ENCODE results near the gene COL6A1.
"Not testable (repeated sequence)": the region's sequence is repeated elsewhere in the genome, so short reads cannot be mapped to it uniquely, and the experiment has no call there.

COL6A1 gene

GRCh38 chr21:45994759-45995685, 13.5 kb downstream of the COL6A1 start:
- no peak for DNase-seq (ENCODE audit: low read depth in 2 of 2)

DNA sequence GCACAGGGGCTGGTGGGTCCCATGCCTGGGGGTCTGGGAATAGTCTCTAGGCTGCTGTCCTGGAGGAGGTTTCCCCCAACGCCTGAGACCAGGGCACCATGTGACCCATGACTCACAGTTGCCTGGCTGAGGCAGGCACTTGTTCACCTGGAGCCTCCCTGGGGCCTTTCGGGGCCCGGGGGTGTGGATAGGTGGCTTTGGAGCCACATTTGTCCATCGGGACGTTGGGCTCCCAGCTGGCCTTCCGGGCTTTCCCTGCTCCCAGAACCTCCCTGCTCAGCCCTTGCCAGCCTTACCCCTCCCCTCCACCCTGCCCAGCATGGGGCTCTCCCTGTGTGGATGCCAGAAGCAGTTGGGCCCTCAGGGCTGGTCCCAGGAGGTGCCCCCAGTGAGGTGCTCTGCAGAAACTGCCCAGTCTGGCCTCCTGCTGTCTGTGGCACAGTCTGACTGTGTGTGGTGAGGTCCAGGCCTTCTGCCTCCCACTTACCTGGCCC, 14.2 kb downstream of the COL6A1 start:
- no peak for DNase-seq (ENCODE audit: low read depth in 2 of 2)

DNA sequence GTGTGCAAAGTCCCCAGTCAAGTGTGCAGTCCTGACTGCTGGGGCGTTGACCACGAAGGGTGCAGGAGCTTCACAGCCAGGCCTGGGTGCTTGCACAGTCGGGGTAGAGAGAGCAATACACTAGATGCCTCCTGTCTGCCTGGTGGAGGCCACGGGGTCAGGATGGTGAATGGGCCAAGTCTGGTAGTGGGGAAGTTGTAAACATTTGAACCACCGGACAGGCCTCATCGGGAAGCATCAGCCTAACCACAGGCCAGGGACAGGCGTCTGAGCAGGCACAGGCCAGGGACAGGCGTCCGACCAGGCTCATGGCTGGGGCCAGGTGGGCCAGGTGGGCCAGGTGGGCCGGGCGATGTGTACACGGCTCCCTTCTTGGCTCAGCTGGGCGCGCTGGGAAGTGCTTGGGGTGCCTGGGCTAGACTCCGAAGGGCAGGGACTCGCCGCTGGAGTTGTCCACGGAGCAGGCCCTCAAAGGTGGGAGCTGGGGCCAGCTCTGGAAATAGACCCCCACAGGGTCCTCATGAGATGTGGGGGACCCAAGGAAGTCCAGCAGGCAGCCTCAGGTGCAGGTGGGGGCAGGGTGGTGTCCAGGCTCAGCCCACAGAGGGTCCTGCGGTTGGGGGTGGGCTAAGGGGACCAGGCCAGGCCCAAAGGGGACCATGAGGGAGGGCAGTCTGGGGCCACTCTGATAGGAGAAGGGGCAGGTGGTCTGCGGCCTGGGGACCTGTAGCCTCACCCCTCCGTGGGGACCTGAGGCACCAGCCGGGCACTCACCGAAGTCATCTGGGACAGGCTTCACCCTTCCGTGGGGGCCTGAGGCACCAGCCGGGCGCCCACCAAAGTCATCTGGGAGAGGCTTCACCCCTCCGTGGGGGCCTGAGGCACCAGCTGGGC, 15.0 kb downstream of the COL6A1 start:
- DNase-seq (ENCODE audit: low read depth in 2 of 2), result no peak

DNA sequence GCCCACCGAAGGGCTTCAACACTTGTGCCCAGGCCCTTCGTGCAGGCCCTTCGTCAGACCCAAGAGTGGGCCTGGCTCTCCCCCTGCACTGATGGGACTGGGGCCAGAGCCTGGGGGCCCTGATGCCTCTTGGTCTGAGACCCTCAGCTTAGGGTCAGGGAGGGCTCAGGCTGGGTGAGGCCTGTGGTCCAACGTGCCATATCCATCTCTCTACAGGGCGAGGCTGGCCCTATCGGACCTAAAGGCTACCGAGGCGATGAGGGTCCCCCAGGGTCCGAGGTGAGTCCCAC, 15.6 kb downstream of the COL6A1 start:
- DNase-seq (ENCODE audit: low read depth in 2 of 2), result no peak

DNA sequence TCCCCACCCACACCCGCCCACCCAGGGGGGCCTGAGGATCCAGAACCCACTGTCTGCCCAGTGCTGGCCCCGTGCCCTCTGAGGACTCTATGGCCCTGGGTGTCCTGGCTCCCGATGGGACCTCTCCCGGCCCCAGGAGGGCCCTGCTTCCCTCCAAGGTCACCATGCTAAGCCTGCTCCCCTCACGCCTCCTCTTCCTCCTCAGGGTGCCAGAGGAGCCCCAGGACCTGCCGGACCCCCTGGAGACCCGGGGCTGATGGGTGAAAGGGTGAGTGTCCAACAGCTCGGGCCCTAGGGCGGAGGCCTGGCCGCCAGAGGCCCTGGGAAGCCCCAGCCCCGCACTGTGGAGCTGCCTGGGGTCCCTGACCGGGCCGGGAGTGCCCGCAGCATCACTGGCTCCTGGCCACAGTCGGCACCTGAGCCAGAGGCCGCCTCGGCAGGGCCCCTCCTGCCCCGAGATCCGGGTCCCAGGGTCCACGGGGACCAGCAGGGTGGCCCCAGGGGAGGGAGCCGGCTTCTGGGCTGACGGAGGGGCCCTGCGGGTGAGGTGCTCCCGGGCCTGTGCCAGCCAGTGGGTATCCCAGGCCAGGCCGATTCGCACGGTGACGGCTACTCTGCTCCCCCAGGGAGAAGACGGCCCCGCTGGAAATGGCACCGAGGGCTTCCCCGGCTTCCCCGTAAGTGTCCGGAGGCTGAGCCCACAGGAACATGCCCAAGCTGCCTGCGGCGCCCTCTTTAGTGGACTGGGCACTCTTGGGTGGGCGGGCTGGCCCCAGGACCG, 16.1 kb downstream of the COL6A1 start:
- DNase-seq (ENCODE audit: low read depth in 2 of 2), result no peak

DNA sequence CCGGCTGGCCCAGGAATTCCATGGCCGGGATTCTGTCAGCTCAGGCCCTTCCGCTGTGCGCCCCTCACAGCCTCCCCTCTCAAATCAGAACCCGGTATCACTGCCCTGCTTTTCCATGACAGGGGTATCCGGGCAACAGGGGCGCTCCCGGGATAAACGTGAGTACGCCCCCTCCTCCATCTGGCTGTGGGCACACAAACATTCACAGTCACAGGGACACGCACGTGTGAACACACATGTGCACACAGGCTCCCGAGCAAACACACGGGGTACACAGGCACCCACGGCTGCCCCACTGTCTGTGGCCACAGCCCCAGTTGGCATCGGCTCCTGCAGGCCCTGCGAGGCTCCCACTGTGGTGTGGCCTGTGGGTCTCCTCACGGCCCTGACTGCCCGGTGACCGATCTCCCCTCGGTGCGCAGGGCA, 16.7 kb downstream of the COL6A1 start:
- DNase-seq (ENCODE audit: low read depth in 2 of 2), result no peak

- DNase-seq (ENCODE audit: low read depth in 2 of 2), result no peak
Measured at GRCh38 chr21:45998871-45999580, 17.5 kb downstream of the COL6A1 start.

DNA sequence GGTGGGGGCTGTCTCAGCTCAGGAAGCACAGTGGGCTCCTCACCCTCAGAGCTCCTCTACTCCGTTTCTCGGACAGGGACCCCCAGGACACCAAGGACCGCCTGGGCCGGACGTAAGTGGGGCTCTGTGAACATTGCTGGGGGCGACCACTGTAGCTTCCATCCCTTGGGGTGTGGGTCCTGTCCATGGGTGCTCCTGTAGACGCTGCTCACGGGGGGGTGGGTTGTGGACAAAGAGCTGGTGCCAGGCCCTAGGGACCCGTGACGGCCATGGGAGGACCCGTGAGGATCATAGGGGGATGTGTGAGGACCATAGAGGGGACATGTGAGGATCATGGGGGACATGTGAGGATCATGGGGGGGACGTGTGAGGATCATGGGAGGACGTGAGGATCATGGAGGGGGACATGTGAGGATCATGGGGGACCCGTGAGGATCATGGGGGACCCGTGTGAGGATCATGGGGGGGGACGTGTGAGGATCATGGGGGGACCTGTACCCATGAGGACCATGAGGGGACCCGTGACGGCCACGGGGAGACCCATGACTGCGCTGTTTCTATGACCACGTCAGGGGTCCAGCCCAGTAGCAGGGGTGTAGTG, 18.1 kb downstream of the COL6A1 start:
- DNase-seq (ENCODE audit: low read depth in 2 of 2), result no peak

DNA sequence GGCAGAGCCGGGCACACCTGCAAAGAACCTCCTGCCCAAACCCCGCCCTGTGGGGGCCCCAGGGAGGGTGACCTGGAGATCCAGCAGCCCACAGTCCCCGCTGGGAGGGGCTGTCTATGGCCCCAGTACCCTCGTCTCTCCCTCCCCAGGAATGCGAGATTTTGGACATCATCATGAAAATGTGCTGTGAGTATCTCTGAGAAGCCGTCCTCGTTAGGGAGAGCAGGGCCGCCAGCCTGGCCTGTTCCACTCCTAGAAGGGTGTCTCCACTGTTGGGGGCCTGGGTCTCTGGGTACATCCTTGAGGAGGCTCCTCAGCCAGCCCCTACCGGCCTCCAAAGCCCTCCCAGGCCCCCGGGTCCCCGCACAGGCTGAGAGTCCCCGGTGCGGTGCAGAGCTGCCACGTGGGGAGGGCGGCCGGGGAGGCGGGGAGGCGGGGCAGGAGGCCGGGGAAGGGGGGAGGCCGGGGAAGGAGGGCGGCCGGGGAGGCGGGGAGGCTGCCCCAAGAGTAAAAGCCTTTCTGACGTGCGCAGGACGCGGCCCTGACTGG, 18.7 kb downstream of the COL6A1 start:
- DNase-seq (ENCODE audit: low read depth in 2 of 2), result no peak

DNA sequence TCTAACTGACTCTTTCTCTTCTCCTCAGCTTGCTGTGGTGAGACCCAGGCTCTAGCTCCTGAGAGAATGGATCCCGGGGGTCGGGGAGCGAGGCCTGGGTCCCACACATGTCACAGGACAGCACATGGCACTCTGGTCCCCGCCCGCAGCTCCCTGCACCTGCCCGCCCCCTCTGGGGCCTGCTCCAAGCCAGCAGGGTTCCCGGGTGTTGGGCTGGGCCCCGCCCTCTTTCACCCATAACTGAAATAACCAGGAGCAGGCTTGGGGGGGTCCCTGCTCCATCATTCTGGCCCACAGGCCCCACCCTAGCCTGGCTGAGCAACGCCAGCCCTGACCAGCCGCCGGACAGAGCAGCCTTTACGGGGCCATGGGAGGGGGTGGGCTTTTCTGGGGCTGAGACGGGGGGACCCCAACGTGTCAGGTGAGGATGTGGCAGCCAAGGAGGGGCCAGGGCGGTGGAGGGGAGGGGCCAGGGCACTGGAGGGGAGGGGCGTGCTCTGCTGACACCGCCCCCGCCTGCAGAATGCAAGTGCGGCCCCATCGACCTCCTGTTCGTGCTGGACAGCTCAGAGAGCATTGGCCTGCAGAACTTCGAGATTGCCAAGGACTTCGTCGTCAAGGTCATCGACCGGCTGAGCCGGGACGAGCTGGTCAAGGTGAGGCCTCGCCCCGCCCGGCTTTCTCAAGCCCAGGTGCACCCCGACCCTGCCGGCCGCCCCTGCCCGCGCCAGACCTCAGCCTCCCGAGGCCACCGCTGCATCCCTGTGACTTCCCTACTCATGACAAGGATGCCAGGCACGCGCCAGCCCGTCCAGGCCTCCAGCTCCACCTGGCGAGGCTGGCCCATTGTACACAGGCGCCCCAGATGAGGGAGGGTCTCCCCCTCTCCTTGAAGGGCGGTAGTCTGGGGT, 19.4 kb downstream of the COL6A1 start:
- DNase-seq (ENCODE audit: low read depth in 2 of 2), result no peak

- no peak for DNase-seq (ENCODE audit: low read depth in 2 of 2)
Measured at GRCh38 chr21:46001821-46002681, 20.5 kb downstream of the COL6A1 start.

GRCh38 chr21:46002841-46003574, 21.4 kb downstream of the COL6A1 start:
- no peak for DNase-seq (ENCODE audit: low read depth in 2 of 2)

DNA sequence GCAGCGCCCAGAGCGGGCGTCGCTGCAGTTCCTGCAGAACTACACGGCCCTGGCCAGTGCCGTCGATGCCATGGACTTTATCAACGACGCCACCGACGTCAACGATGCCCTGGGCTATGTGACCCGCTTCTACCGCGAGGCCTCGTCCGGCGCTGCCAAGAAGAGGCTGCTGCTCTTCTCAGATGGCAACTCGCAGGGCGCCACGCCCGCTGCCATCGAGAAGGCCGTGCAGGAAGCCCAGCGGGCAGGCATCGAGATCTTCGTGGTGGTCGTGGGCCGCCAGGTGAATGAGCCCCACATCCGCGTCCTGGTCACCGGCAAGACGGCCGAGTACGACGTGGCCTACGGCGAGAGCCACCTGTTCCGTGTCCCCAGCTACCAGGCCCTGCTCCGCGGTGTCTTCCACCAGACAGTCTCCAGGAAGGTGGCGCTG, 22.0 kb downstream of the COL6A1 start:
- no peak for DNase-seq (ENCODE audit: low read depth in 2 of 2)

GRCh38 chr21:46004168-46004861, 22.7 kb downstream of the COL6A1 start:
- no peak for DNase-seq (ENCODE audit: low read depth in 2 of 2)

DNA sequence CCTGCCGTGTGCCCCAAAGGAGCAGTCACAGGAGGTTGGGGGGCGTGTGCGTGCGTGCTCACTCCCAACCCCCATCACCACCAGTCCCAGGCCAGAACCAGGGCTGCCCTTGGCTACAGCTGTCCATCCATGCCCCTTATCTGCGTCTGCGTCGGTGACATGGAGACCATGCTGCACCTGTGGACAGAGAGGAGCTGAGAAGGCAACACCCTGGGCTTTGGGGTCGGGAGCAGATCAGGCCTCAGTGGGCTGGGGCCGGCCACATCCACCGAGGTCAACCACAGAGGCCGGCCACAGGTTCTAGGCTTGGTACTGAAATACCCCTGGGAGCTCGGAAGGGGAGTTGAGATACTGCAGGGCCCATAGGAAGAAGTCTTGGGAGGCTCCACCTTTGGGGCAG, 23.5 kb downstream of the COL6A1 start:
- DNase-seq (ENCODE audit: low read depth in 2 of 2), result no peak

DNA sequence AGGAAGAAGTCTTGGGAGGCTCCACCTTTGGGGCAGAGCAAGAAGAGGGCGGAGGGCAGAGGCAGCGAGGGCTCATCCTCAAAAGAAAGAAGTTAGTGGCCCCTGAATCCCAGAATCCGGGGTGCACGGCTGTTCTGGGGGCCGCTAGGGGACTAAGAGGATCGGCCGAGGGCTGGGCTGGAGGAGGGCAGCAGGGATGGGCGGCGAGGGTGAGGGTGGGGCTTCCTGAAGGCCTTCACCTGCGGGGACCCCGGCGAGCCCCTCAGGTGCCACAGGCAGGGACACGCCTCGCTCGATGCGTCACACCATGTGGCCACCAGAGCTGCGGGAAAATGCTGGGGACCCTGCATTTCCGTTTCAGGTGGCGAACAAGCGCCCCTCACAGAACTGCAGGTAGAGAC, 23.9 kb downstream of the COL6A1 start:
- no peak for DNase-seq (ENCODE audit: low read depth in 2 of 2)

DNA sequence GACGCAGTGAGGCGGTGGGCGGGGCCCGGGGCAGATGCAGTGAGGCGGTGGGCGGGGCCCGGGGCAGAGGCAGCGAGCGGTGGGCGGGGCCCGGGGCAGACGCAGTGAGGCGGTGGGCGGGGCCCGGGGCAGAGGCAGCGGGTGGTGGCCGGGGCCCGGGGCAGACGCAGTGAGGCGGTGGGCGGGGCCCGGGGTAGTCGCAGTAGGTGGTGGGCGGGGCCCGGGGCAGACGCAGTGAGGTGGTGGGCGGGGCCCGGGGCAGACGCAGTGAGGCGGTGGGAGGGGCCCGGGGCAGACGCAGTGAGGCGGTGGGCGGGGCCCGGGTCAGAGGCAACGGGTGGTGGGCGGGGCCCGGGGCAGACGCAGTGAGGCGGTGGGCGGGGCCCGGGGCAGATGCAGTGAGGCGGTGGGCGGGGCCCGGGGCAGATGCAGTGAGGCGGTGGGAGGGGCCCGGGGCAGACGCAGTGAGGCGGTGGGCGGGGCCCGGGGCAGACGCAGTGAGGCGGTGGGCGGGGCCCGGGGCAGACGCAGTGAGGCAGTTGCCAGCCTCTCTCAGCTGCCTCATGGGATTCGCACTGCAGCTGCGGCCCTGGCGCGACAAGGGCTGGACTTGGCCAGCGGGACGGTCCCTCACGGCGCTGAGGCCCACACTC, 24.4 kb downstream of the COL6A1 start:
- not testable (repeated sequence) for DNase-seq (ENCODE audit: low read depth in 2 of 2)
